H9 (cell line): Measurements from ENCODE around the gene MAMDC4. TPM values are rescaled to one million over a fixed set of nuclear protein-coding genes. Genes with fewer than 3 reads are reported as not detected.

ENCODE experiments used
- DNase-seq: peaks from one replicate; pipeline ENCODE4 v3.0.0-alpha.2; 2017
- H2AFZ ChIP-seq: one replicate; pipeline ENCODE4 v1.6.1; 2013; ENCODE audit warnings: mild to moderate bottlenecking, low read length, control low read depth, moderate library complexity
- H2AK5ac ChIP-seq: 2 replicates; pipeline ENCODE4 v1.6.1; 2013; ENCODE audit warnings: low read length, control low read depth, mixed read lengths; ENCODE audit not compliant: insufficient read length
- H2BK120ac ChIP-seq: one replicate; pipeline ENCODE4 v1.6.1; 2013; ENCODE audit warnings: low read depth, mild to moderate bottlenecking, low read length, control low read depth, inconsistent platforms; ENCODE audit not compliant: poor library complexity, severe bottlenecking
- H2BK12ac ChIP-seq: 2 replicates; pipeline ENCODE4 v1.6.1; 2013; ENCODE audit warnings: low read length, control low read depth, mixed read lengths, low read depth; ENCODE audit not compliant: insufficient read length
- H2BK15ac ChIP-seq: 2 replicates; pipeline ENCODE4 v1.6.1; 2013; ENCODE audit warnings: low read depth, low read length, control low read depth
- H2BK20ac ChIP-seq: one replicate; pipeline ENCODE4 v1.6.1; 2013; ENCODE audit warnings: low read depth, mild to moderate bottlenecking, low read length, control low read depth, inconsistent platforms; ENCODE audit not compliant: poor library complexity, severe bottlenecking
- H2BK5ac ChIP-seq: 2 replicates; pipeline ENCODE4 v1.6.1; 2013; ENCODE audit warnings: low read length, control low read depth, mixed read lengths; ENCODE audit not compliant: insufficient read length
- H3K14ac ChIP-seq: 2 replicates; pipeline ENCODE4 v1.6.1; 2013; ENCODE audit warnings: low read length, control low read depth; ENCODE audit not compliant: insufficient read depth
- H3K18ac ChIP-seq: 2 replicates; pipeline ENCODE4 v1.6.1; 2013; ENCODE audit warnings: low read depth, mild to moderate bottlenecking, mixed read lengths, low read length, control low read depth; ENCODE audit not compliant: insufficient read length
- H3K23ac ChIP-seq: 2 replicates; pipeline ENCODE4 v1.6.1; 2013; ENCODE audit warnings: low read length, control low read depth, mixed read lengths, low read depth; ENCODE audit not compliant: insufficient read length
- H3K23me2 ChIP-seq: 2 replicates; pipeline ENCODE4 v1.6.1; 2013; ENCODE audit warnings: low read depth, mild to moderate bottlenecking, mixed read lengths, low read length, control low read depth; ENCODE audit not compliant: insufficient read length, poor library complexity, severe bottlenecking
- H3K27ac ChIP-seq: 2 replicates; pipeline ENCODE4 v1.5.1; 2013; ENCODE audit warnings: low read length, control low read depth, mixed read lengths, low read depth; ENCODE audit not compliant: insufficient read length
- H3K27me3 ChIP-seq: 2 replicates; pipeline ENCODE4 v1.6.1; 2013; ENCODE audit warnings: low read length, control low read depth, inconsistent platforms; ENCODE audit not compliant: insufficient read depth
- H3K4ac ChIP-seq: 2 replicates; pipeline ENCODE4 v1.6.1; 2013; ENCODE audit warnings: low read depth, mild to moderate bottlenecking, control low read depth, inconsistent platforms, low read length, moderate library complexity
- H3K4me1 ChIP-seq: 2 replicates; pipeline ENCODE4 v1.6.1; 2013; ENCODE audit warnings: low read length, control low read depth, inconsistent platforms; ENCODE audit not compliant: insufficient read depth
- H3K4me2 ChIP-seq: 2 replicates; pipeline ENCODE4 v1.6.1; 2013; ENCODE audit warnings: low read length, control low read depth, mixed read lengths; ENCODE audit not compliant: insufficient read length, insufficient read depth
- H3K56ac ChIP-seq: 2 replicates; pipeline ENCODE4 v1.6.1; 2013; ENCODE audit warnings: low read depth, mild to moderate bottlenecking, mixed read lengths, low read length, control low read depth; ENCODE audit not compliant: insufficient read length
- H3K79me1 ChIP-seq: 2 replicates; pipeline ENCODE4 v1.6.1; 2013; ENCODE audit warnings: low read depth, mild to moderate bottlenecking, moderate library complexity, low read length, control low read depth, inconsistent platforms; ENCODE audit not compliant: insufficient read depth, poor library complexity, severe bottlenecking
- H3K79me2 ChIP-seq: 2 replicates; pipeline ENCODE4 v1.6.1; 2013; ENCODE audit warnings: low read length, control low read depth, inconsistent platforms; ENCODE audit not compliant: insufficient read depth
- H3K9ac ChIP-seq: 2 replicates; pipeline ENCODE4 v1.6.1; 2013; ENCODE audit warnings: low read length, control low read depth, mixed read lengths; ENCODE audit not compliant: insufficient read length; ENCODE audit errors: extremely low read depth
- H3K9me3 ChIP-seq: one replicate; pipeline ENCODE4 v1.6.1; 2013; ENCODE audit warnings: low read depth, low read length, inconsistent platforms; ENCODE audit not compliant: control insufficient read depth
- H3T11ph ChIP-seq: one replicate; pipeline ENCODE4 v1.6.1; 2013; ENCODE audit warnings: mild to moderate bottlenecking, low read length, control low read depth, inconsistent platforms
- H4K20me1 ChIP-seq: one replicate; pipeline ENCODE4 v1.6.1; 2013; ENCODE audit not compliant: control insufficient read depth, insufficient read length, insufficient read depth
- H4K5ac ChIP-seq: 2 replicates; pipeline ENCODE4 v1.6.1; 2013; ENCODE audit warnings: low read depth, mild to moderate bottlenecking, mixed read lengths, low read length, control low read depth; ENCODE audit not compliant: insufficient read length
- H4K8ac ChIP-seq: replicated peaks from 2 replicates; pipeline ENCODE4 v1.6.1; 2013; ENCODE audit warnings: low read length, control low read depth, mixed read lengths, low read depth; ENCODE audit not compliant: insufficient read length
- H4K91ac ChIP-seq: 2 replicates; pipeline ENCODE4 v1.6.1; 2013; ENCODE audit warnings: low read depth, mild to moderate bottlenecking, moderate library complexity, mixed read lengths, low read length, control low read depth; ENCODE audit not compliant: insufficient read length
- H3K27ac Mint-ChIP-seq, 3 experiments: 2 replicates in 2 of 3; 3 replicates in 1 of 3; pipeline ENCODE4 v1.8.0; 2020 to 2021; ENCODE audit warnings: mixed read lengths in 3 of 3, mild to moderate bottlenecking in 1 of 3, moderate library complexity in 1 of 3
- H3K27me3 Mint-ChIP-seq: 2 replicates; pipeline ENCODE4 v1.8.0; 2021; ENCODE audit warnings: low read depth, mild to moderate bottlenecking, moderate library complexity, mixed read lengths
- H3K36me3 Mint-ChIP-seq, 3 experiments: 2 replicates in 2 of 3; 3 replicates in 1 of 3; pipeline ENCODE4 v1.8.0; 2020 to 2021; ENCODE audit warnings: low read depth in 3 of 3, mixed read lengths in 3 of 3; ENCODE audit not compliant: insufficient read depth in 1 of 3
- H3K4me1 Mint-ChIP-seq, 2 experiments: 2 replicates each; pipeline ENCODE4 v1.8.0; 2020; ENCODE audit warnings: mixed read lengths in 2 of 2
- H3K4me3 Mint-ChIP-seq, 2 experiments: 2 replicates in 1 of 2; 3 replicates in 1 of 2; pipeline ENCODE4 v1.8.0; 2020 to 2021; ENCODE audit warnings: mild to moderate bottlenecking in 2 of 2, mixed read lengths in 2 of 2, moderate library complexity in 1 of 2
- H3K9me3 Mint-ChIP-seq, 2 experiments: 2 replicates in 1 of 2; 3 replicates in 1 of 2; pipeline ENCODE4 v1.8.0; 2020; ENCODE audit warnings: mild to moderate bottlenecking in 2 of 2, mixed read lengths in 2 of 2, moderate library complexity in 1 of 2
- WGBS: extraction: QIAGEN DNeasy Blood & Tissue Kit; methylation state at CpG from one replicate; pipeline ENCODE4 v1.1.7; 2013; ENCODE audit warnings: missing lambda C conversion rate, low lambda C conversion rate, mixed read lengths; ENCODE audit not compliant: insufficient read length; ENCODE audit errors: extremely low coverage; 5-methylcytosine and 5-hydroxymethylcytosine counted together
- total RNA-seq: library from RNA; stranded (reverse); gene quantifications from 2 replicates; pipeline ENCODE4 v1.2.1, GENCODE V29; 2021
- TF ChIP-seq, protein P1 (sequence below): fragments of 200-600 bp; sonication (generic); conservative IDR thresholded peaks from 3 replicates; pipeline ENCODE4 v1.8.0; 2021; ENCODE audit warnings: antibody characterized with exemption, mild to moderate bottlenecking

The MAMDC4 gene
- total RNA-seq, 1 experiment from 2014 or later: 9.2 TPM

DNA sequence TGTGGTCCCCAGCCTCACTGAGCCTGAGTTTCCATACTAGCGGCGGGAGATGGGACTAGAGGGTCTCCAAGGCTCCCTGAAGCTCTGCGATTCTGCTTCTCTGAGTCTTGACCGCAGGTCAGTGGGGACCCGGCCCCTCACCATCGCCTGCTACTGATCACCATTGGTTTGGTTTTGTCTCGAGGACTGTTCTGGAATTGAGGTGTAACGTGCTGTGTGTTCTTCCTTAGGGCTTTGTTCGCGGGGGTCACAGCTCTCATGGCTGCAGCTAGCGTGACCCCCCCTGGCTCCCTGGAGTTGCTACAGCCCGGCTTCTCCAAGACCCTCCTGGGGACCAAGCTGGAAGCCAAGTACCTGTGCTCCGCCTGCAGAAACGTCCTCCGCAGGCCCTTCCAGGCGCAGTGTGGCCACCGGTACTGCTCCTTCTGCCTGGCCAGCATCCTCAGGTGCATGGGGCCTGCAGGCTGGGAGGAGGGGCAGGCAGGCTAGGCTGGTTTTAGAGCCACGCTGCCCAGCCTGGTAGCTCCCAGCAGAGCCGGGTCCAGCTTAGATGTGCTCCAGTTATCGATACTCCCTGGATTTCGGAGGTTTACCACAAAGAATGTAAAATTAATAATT, 46.4 kb downstream of the MAMDC4 start:
- H4K20me1 ChIP-seq: no peaks in the 10 kb centered on the region
- H3K4me3 Mint-ChIP-seq: no peak overlapping the region
- no peak overlapping the region for H3K23ac ChIP-seq
- no peak overlapping the region for H2BK12ac ChIP-seq
- H3K27me3 Mint-ChIP-seq: no peaks in the 10 kb centered on the region; the same call in 1 of the 2 replicates
- H3K79me1 ChIP-seq: peaks cover 6% of the 10 kb centered on the region
- no peaks in the 10 kb centered on the region for H3K27me3 ChIP-seq
- no peak overlapping the region for H3K27ac ChIP-seq
- no peak overlapping the region for H3K9ac ChIP-seq
- no peak for DNase-seq
- H2BK120ac ChIP-seq: no peak overlapping the region
- no peak overlapping the region for H3K14ac ChIP-seq
- H3K4me2 ChIP-seq: no peak overlapping the region
- H3T11ph ChIP-seq: no peak overlapping the region
- no CpG with 5 or more reads among the region's 21 CpGs for WGBS
- H2BK15ac ChIP-seq: no peak overlapping the region
- H3K56ac ChIP-seq: no peak overlapping the region
- H2BK5ac ChIP-seq: no peak overlapping the region
- no peak overlapping the region for H2AFZ ChIP-seq
- no peak overlapping the region for H2AK5ac ChIP-seq
- no peaks in the 10 kb centered on the region for H3K9me3 Mint-ChIP-seq
- no peaks in the 10 kb centered on the region for H3K9me3 ChIP-seq
- H4K91ac ChIP-seq: no peak overlapping the region
- no peak overlapping the region for H4K8ac ChIP-seq
- H3K4ac ChIP-seq: no peak overlapping the region
- no peak overlapping the region for H3K18ac ChIP-seq
- H3K36me3 Mint-ChIP-seq: peaks cover 37 to 62% (median 54%) of the 10 kb centered on the region in 3 experiments
- no peaks in the 10 kb centered on the region; the same call in 1 of the 2 replicates for H3K79me2 ChIP-seq
- H3K4me1 Mint-ChIP-seq: peaks cover 5 to 12% of the 10 kb centered on the region in 2 experiments; a peak in 3 of 4 replicates
- TF ChIP-seq, protein P1, sequence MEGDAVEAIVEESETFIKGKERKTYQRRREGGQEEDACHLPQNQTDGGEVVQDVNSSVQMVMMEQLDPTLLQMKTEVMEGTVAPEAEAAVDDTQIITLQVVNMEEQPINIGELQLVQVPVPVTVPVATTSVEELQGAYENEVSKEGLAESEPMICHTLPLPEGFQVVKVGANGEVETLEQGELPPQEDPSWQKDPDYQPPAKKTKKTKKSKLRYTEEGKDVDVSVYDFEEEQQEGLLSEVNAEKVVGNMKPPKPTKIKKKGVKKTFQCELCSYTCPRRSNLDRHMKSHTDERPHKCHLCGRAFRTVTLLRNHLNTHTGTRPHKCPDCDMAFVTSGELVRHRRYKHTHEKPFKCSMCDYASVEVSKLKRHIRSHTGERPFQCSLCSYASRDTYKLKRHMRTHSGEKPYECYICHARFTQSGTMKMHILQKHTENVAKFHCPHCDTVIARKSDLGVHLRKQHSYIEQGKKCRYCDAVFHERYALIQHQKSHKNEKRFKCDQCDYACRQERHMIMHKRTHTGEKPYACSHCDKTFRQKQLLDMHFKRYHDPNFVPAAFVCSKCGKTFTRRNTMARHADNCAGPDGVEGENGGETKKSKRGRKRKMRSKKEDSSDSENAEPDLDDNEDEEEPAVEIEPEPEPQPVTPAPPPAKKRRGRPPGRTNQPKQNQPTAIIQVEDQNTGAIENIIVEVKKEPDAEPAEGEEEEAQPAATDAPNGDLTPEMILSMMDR: no peak
- H3K4me1 ChIP-seq: no peaks in the 10 kb centered on the region
- H3K27ac Mint-ChIP-seq: peak overlapping the region; percentile 31 to 79 (median 49); a peak in 5 of 7 replicates
- no peak overlapping the region for H4K5ac ChIP-seq
- no peak overlapping the region for H2BK20ac ChIP-seq
- H3K23me2 ChIP-seq: no peaks in the 10 kb centered on the region
